Esophagus squamous epithelium (tissue), 5 donors: ENCODE data around the gene DHRSX. TPM values are rescaled to one million over a fixed set of nuclear protein-coding genes. Genes with fewer than 3 reads are reported as not detected.
"Not testable (repeated sequence)": the region's sequence is repeated elsewhere in the genome, so short reads cannot be mapped to it uniquely, and the experiment has no call there.

Experiments used
- DNase-seq: peaks from one replicate; lab custom pipeline; 2025; lab: John Stamatoyannopoulos, UW
- H3K27ac ChIP-seq, 4 donors: fragments of 200-600 bp; sonication (generic); one replicate each; pipeline ENCODE4 v1.5.1; 2016 to 2019; ENCODE audit warnings: mild to moderate bottlenecking in 1 of 4
- H3K27me3 ChIP-seq, 4 donors: fragments of 200-600 bp; sonication (generic); 1 replicate in 3 of 4; 2 replicates in 1 of 4; pipeline versions ENCODE4 v1.5.1 to v1.6.0; 2017 to 2021; ENCODE audit warnings: antibody characterized with exemption in 1 of 4
- H3K36me3 ChIP-seq, 3 donors: fragments of 200-600 bp; sonication (generic); one replicate each; pipeline ENCODE4 v1.5.1; 2016 to 2019
- H3K4me1 ChIP-seq, 3 donors: fragments of 200-600 bp; sonication (generic); one replicate each; pipeline ENCODE4 v1.5.1; 2017 to 2019
- H3K4me3 ChIP-seq, 4 donors: fragments of 200-600 bp; sonication (generic); 1 replicate in 3 of 4; 2 replicates in 1 of 4; pipeline ENCODE4 v1.5.1; 2016 to 2019; ENCODE audit warnings: mild to moderate bottlenecking in 2 of 4, moderate library complexity in 1 of 4
- H3K9me3 ChIP-seq, 3 donors: fragments of 200-600 bp; sonication (generic); one replicate each; pipeline ENCODE4 v1.5.1; 2016 to 2019
- CTCF ChIP-seq, 6 experiments: fragments of 450-650 bp in 4 of 6; fragments of 200-600 bp in 2 of 6; sonication (generic) in 2 of 6; IDR thresholded peaks; one replicate each; pipeline ENCODE4 v1.5.1; 2016 to 2019; ENCODE audit warnings: antibody characterized with exemption in 6 of 6, mild to moderate bottlenecking in 4 of 6, moderate library complexity in 4 of 6
- POLR2A ChIP-seq, 4 donors: fragments of 450-650 bp; IDR thresholded peaks; one replicate each; pipeline ENCODE4 v1.6.1; 2017; ENCODE audit warnings: antibody characterized with exemption in 4 of 4, mild to moderate bottlenecking in 4 of 4, moderate library complexity in 3 of 4
- WGBS, 2 donors: methylation state at CpG; one replicate each; pipeline ENCODE4 v1.1.5; 2018; 5-methylcytosine and 5-hydroxymethylcytosine counted together
- intact Hi-C: fragments of 100-400 bp; cut with DNase I; formaldehyde crosslinking; loops from one replicate; pipeline ENCODE4 v1.15.0; 2022
- total RNA-seq, 4 donors: library from RNA; depleted of rRNA; stranded (reverse); fragments of >200 nt; gene quantifications; one replicate each; pipeline ENCODE4 v1.1.0, GENCODE V29; 2016
- donor health status: DM: yes; HTN: yes; CAD: no.

Gene DHRSX
- total RNA-seq, 4 donors from 2014 or later = 4.1 to 12.2 (median 8.0) TPM

GRCh38 chrX:2224597-2225235 is 276.1 kb downstream of the DHRSX start:
- WGBS, 2 donors = 94 to 97% methylated on average over 9 of the region's 9 CpGs
- Histone ChIP-seq H3K4me1 (no peaks in the 10 kb centered on the region), H3K27ac (no peak overlapping the region), H3K4me3 (no peak overlapping the region), H3K9me3 (peaks cover 0 to 25% (median 10%) of the 10 kb centered on the region in 3 donors), H3K36me3 (peaks cover 0 to 48% (median 0%) of the 10 kb centered on the region in 3 donors), H3K27me3 (no peaks in the 10 kb centered on the region)
- intact Hi-C loops = no loop called here
- TF ChIP-seq CTCF (IDR thresholded peaks at IDR 0.05) = no peak
- no peak for DNase-seq

GRCh38 chrX:2224161-2224560 is 276.6 kb downstream of the DHRSX start:
- DNase-seq = no peak
- Histone ChIP-seq H3K36me3 (peaks cover 0 to 50% (median 0%) of the 10 kb centered on the region in 3 donors), H3K4me3 (no peak overlapping the region), H3K9me3 (peaks cover 0 to 31% (median 13%) of the 10 kb centered on the region in 3 donors), H3K4me1 (no peaks in the 10 kb centered on the region), H3K27me3 (no peaks in the 10 kb centered on the region), H3K27ac (no peak overlapping the region)
- TF ChIP-seq CTCF (IDR thresholded peaks at IDR 0.05) = no peak
- no peak for TF ChIP-seq POLR2A (IDR thresholded peaks at IDR 0.05)
- 62 to 64% methylated on average over 7 of the region's 7 CpGs for WGBS, 2 donors
- intact Hi-C loops = no loop called here

- Histone ChIP-seq H3K27me3 (no peaks in the 10 kb centered on the region), H3K9me3 (peaks cover 0 to 52% (median 13%) of the 10 kb centered on the region in 3 donors)
- intact Hi-C loops = no loop called here
These were observed 279.8 kb downstream of the DHRSX start for GRCh38 chrX:2220829-2221567.

GRCh38 chrX:2220296-2220695 is 280.5 kb downstream of the DHRSX start:
- no peak for DNase-seq
- 70 to 94% methylated on average over 3 of the region's 3 CpGs for WGBS, 2 donors
- H3K27ac ChIP-seq = no peak overlapping the region
- H3K36me3 ChIP-seq = peaks cover 0 to 53% (median 0%) of the 10 kb centered on the region in 3 donors
- intact Hi-C loops = no loop called here
- peaks cover 0 to 57% (median 13%) of the 10 kb centered on the region in 3 donors for H3K9me3 ChIP-seq
- no peaks in the 10 kb centered on the region for H3K27me3 ChIP-seq
- no peak overlapping the region for H3K4me3 ChIP-seq
- no peaks in the 10 kb centered on the region for H3K4me1 ChIP-seq
- TF ChIP-seq CTCF (IDR thresholded peaks at IDR 0.05) (no peak), POLR2A (IDR thresholded peaks at IDR 0.05) (no peak)

More at GRCh38 chrX:2220829-2221567, 279.8 kb downstream of the DHRSX start:
- no peak for DNase-seq
- 84 to 96% methylated on average over 8 to 11 of the region's 12 CpGs for WGBS, 2 donors
- H3K4me3 ChIP-seq = no peak overlapping the region
- H3K27ac ChIP-seq = no peak overlapping the region
- TF ChIP-seq POLR2A (IDR thresholded peaks at IDR 0.05) = no peak
- TF ChIP-seq CTCF (IDR thresholded peaks at IDR 0.05) = no peak
- peaks cover 0 to 53% (median 0%) of the 10 kb centered on the region in 3 donors for H3K36me3 ChIP-seq
- H3K4me1 ChIP-seq = no peaks in the 10 kb centered on the region

- intact Hi-C loops, H3K36me3 ChIP-seq, H3K4me3 ChIP-seq, DNase-seq, H3K4me1 ChIP-seq, H3K27ac ChIP-seq, H3K27me3 ChIP-seq: not testable (repeated sequence)
- WGBS, 2 donors = 92 to 98% methylated on average over 7 of the region's 7 CpGs
- H3K9me3 ChIP-seq = peaks cover 0 to 37% (median 0%) of the 10 kb centered on the region in 3 donors
These were observed 286.5 kb downstream of the DHRSX start for GRCh38 chrX:2214138-2214823.

- H3K27me3 ChIP-seq, H3K4me1 ChIP-seq, H3K27ac ChIP-seq, DNase-seq, H3K36me3 ChIP-seq, intact Hi-C loops, H3K4me3 ChIP-seq: not testable (repeated sequence)
- H3K9me3 ChIP-seq = peaks cover 0 to 19% (median 0%) of the 10 kb centered on the region in 3 donors
- 86 to 92% methylated on average over 8 to 15 of the region's 18 CpGs for WGBS, 2 donors
These were observed 289.1 kb downstream of the DHRSX start for GRCh38 chrX:2211667-2212066.
